GM12872 (cell line): ENCODE measurements around the gene TRPM5.

Experiments used
- CTCF ChIP-seq: IDR thresholded peaks from 3 replicates; pipeline ENCODE4 v1.5.1; 2011; ENCODE audit warnings: low read depth, mild to moderate bottlenecking, low read length, moderate library complexity; ENCODE audit not compliant: insufficient read depth

TRPM5 gene

GRCh38 chr11:2443406-2443805 is 908 bp downstream of the TRPM5 start:
- no peak for TF ChIP-seq CTCF

GRCh38 chr11:2442589-2442988 is 1.7 kb downstream of the TRPM5 start:
- TF ChIP-seq CTCF, result no peak

GRCh38 chr11:2441171-2441570 is 3.1 kb downstream of the TRPM5 start:
- TF ChIP-seq CTCF, result no peak

- TF ChIP-seq CTCF, result no peak
Measured at GRCh38 chr11:2440646-2441045, 3.7 kb downstream of the TRPM5 start.

- no peak for TF ChIP-seq CTCF
Measured at GRCh38 chr11:2439820-2440219, 4.5 kb downstream of the TRPM5 start.

GRCh38 chr11:2437516-2437915 is 6.8 kb downstream of the TRPM5 start:
- TF ChIP-seq CTCF, result no peak

- no peak for TF ChIP-seq CTCF
Measured at GRCh38 chr11:2436521-2437031, 7.7 kb downstream of the TRPM5 start.

- no peak for TF ChIP-seq CTCF
Measured at GRCh38 chr11:2436013-2436520, 8.2 kb downstream of the TRPM5 start.
